Daoy (cell line): Measurements from ENCODE around the gene MIEF1. TPM values are rescaled to one million over a fixed set of nuclear protein-coding genes. Genes with fewer than 3 reads are reported as not detected.

Source experiments
- DNase-seq: peaks from one replicate; pipeline ENCODE4 v3.0.0-alpha.2; 2015; ENCODE audit warnings: low read depth
- total RNA-seq: library from RNA; depleted of rRNA; stranded (reverse); fragments of >200 nt; shearing (Covaris generic); gene quantifications from 2 replicates; pipeline ENCODE4 v1.2.3, GENCODE V29; 2014; rRNA removed

MIEF1 gene
- 25.7 and 27.2 TPM in 2 replicates for total RNA-seq

- peak; percentile 97 for DNase-seq
Observed at GRCh38 chr22:39502109-39502788, at the start of gene MIEF1. MIEF1 (plus strand) TSS chr22:39502290; CDS start chr22:39511295, 9,005 bp downstream.

GRCh38 chr22:39452740-39453040, 49.4 kb upstream of the MIEF1 start:
- DNase-seq: no peak

- DNase-seq: peak; percentile 21
Observed at GRCh38 chr22:39453765-39454378, 48.2 kb upstream of the MIEF1 start.

GRCh38 chr22:39454385-39454871, 47.7 kb upstream of the MIEF1 start:
- DNase-seq: peak; percentile 39

- DNase-seq: no peak
Observed at GRCh38 chr22:39456522-39457197, 45.4 kb upstream of the MIEF1 start, which contains the start of gene MGAT3. MGAT3 (plus strand) TSS chr22:39457012; CDS start chr22:39487348, 30,336 bp downstream.

GRCh38 chr22:39457198-39457555, 44.9 kb upstream of the MIEF1 start:
- DNase-seq: no peak

GRCh38 chr22:39457556-39458443, 44.3 kb upstream of the MIEF1 start:
- DNase-seq: no peak

- no peak for DNase-seq
Observed at GRCh38 chr22:39458444-39459083, 43.5 kb upstream of the MIEF1 start.

GRCh38 chr22:39459681-39460080, 42.4 kb upstream of the MIEF1 start:
- no peak for DNase-seq

GRCh38 chr22:39462443-39463221, 39.5 kb upstream of the MIEF1 start:
- DNase-seq: no peak

- DNase-seq: no peak
Observed at GRCh38 chr22:39463277-39463676, 38.8 kb upstream of the MIEF1 start.

- DNase-seq: peak; percentile 32
Observed at GRCh38 chr22:39463931-39464390, 38.1 kb upstream of the MIEF1 start.

GRCh38 chr22:39466228-39467006, 35.7 kb upstream of the MIEF1 start:
- DNase-seq: no peak

GRCh38 chr22:39467390-39467895, 34.6 kb upstream of the MIEF1 start:
- no peak for DNase-seq

- no peak for DNase-seq
Observed at GRCh38 chr22:39468487-39469325, 33.4 kb upstream of the MIEF1 start.

- no peak for DNase-seq
Observed at GRCh38 chr22:39469326-39469680, 32.8 kb upstream of the MIEF1 start.

GRCh38 chr22:39469681-39470450, 32.2 kb upstream of the MIEF1 start:
- DNase-seq: no peak
